GM18873 (cell line): ENCODE data around the gene ATG9A.
A peak's percentile ranks its signal among the peaks of the same experiment; 100 is the strongest.
"Not testable (repeated sequence)": the region's sequence is repeated elsewhere in the genome, so short reads cannot be mapped to it uniquely, and the experiment has no call there.

Source experiments
- ATAC-seq: cut with Tn5 transposase; IDR thresholded peaks from one replicate; pipeline ENCODE4 v1.9.1; 2021; ENCODE audit warnings: mild to moderate bottlenecking, moderate library complexity, moderate number of reproducible peaks; ENCODE audit not compliant: unreplicated experiment, low FRiP score

The ATG9A gene, protein sequence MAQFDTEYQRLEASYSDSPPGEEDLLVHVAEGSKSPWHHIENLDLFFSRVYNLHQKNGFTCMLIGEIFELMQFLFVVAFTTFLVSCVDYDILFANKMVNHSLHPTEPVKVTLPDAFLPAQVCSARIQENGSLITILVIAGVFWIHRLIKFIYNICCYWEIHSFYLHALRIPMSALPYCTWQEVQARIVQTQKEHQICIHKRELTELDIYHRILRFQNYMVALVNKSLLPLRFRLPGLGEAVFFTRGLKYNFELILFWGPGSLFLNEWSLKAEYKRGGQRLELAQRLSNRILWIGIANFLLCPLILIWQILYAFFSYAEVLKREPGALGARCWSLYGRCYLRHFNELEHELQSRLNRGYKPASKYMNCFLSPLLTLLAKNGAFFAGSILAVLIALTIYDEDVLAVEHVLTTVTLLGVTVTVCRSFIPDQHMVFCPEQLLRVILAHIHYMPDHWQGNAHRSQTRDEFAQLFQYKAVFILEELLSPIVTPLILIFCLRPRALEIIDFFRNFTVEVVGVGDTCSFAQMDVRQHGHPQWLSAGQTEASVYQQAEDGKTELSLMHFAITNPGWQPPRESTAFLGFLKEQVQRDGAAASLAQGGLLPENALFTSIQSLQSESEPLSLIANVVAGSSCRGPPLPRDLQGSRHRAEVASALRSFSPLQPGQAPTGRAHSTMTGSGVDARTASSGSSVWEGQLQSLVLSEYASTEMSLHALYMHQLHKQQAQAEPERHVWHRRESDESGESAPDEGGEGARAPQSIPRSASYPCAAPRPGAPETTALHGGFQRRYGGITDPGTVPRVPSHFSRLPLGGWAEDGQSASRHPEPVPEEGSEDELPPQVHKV

DNA sequence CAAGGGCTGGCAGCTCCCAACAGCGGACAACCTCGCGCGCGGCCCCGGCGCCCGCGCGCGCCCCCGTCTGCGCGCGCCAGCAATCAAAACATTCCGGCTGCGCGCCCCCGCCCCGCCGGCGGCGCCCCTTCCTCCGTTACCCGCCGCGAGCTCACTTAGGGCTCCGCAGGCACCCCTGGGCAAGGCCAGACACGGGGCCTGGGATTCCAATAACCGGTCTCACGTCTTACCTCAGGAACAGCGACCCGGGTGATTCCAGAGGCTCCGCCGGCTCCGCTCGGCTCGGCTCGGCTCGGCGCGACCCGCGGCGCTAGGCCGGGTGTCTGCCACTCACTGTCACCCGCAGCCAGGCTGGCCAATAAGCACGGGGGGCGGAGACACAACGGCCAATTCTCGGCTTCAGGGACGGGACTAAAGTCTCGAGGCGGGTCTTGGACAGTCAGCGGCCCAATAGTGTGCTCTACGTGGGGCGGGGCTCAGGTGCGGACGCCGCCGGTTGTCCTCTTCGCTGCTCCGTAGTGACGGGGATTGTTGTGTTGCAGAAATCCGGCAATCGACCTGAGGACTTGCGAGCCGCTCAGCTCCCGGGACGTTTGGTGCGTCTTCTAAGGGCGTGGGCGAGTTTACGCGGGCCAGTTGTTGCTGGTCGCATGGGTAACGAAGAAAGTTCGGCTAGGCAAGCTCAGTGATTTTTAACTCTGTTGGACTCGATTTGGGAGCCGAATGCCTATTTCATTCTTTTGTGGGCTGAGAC, at the start of gene ATG9A, which contains the start of gene ANKZF1:
ATG9A (minus strand) TSS at position 332 of the 754 bp plus-strand sequence. CDS start 1,612 bp downstream, outside the sequence.
ANKZF1 (plus strand) TSS at position 502 of the 754 bp plus-strand sequence. CDS start 452 bp downstream, outside the sequence.
- peak; percentile 95 for ATAC-seq

DNA sequence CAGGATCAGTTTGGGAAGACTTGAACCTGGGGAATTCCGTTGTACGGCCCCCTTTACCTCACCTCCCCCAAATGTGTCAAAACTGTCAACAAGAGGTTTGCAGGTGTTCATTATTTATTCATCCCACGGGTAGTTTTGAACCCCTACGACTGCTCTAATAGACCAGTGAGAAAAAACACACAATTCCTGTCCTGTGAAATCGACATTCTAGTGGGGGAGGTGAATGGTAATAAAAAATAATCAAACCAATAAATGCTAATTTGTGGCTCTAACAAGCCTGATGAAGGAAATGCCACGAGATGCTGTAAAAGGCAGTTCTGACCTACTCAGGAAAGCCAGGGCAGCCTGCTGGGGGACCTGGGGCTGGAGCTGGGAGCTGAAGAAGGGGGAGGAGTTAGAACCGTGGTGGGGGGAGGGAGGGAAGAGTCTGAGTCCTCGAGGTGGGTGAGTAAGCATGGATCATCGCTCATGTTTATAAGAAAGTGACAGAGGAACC, 49.3 kb upstream of the ATG9A start:
- ATAC-seq, result no peak

DNA sequence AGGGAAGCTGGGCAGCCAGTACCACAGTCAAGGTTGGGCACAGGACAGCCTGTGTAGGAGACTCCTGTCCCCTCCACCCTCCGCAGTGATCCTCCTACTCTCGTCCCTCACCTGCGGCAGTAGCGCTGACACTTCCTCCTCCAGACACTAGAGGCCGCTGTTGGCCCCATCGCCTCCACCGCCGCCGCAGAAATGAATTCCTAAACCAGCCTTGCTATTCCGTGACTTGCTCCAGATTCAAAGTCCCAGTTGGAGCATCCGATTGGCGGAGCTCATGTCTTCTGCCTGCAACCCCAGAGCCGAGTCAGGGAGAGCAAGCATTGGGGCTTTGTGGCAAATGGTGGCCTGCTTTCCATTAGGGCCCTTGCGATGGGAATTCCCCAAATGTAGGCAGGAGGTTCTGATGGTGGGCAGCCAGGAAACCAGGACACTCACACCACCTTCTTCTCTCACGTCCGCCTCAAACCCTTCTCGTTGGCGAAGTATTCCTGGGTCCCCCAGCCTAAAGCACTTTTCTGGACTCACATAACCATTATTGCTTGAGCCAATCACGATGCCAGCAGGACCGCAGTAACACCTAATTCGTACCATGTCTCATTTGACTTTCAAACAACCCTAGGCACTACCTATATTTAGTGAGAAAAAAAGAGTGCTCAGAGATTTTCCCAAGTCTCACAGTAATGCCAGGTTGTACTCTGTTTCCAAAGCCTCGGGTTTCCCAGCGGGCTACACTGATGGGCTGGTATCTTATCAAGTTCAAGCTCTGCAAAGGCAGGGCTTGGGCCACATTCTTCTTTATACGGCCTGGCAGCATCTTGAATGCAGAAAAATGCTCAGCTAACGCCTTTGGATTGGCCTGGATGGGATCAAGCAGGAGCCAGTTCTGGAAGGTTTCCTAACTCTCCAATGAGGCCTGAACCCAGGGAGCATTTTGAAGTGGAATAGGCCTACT, 48.5 kb upstream of the ATG9A start:
- ATAC-seq, result peak; percentile 29

DNA sequence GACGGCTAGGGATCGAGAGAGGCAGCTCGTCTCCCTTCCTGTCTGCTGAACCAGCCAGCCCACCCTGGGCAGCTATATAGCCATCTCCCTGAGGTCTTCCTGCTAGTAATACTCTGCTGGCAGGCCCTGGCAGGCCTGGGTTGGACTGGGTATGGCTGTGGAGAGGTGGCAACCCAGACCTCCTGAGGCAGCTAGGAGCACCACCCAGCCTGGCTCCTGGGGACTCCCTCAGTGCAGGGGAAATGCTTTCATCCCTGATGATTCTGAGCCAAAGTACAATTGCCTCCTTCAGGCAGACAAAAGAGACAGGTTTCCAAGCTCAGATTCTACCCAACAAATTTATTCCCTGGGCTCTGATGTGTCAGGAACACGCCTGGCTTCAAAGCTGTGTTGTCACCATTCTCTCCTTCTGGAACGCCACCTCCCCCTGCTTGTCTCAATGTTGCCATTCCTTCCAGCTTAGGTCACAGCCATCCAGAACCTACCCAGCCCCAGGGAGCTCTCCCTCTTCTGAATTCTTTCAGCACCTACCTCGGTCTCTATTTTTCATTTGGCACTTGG, 45.0 kb upstream of the ATG9A start:
- no peak for ATAC-seq

DNA sequence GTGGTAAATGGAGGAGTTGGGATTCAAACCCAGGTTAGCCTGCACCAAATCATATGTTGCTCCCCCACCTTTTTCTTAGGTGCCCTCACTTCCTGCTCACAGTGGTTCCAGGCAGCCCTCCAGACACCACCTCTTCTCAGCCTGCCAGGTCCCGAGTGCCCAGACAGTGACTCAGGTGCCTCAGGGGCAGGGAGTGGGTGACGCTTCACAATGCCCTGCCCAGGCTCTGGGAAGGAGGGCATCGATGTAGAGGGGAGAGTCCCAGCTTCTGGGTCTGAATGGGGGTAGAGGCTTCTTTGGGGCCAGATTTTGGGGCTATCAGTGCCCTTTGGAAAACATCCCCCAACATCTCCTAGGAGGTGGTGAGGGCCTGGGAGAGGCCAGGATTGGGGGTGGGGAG, 44.5 kb upstream of the ATG9A start:
- no peak for ATAC-seq

DNA sequence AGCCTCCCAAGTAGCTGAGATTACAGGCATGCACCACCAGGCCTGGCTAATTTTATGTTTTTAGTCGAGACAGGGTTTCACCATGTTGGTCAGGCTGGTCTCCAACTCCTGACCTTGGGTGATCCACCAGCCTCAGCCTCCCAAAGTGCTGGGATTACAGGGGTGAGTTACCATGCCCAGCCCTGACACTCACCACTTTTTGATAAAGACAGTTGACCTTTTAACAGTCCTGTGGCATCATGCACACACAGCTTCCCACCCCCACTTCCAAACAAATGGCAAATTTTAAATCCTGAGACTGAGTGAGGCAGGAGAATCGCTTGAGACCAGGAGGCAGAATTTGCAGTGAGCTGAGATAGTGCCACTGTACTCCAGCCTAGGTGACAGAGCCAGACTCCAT, 43.6 kb upstream of the ATG9A start:
- ATAC-seq, result no peak

DNA sequence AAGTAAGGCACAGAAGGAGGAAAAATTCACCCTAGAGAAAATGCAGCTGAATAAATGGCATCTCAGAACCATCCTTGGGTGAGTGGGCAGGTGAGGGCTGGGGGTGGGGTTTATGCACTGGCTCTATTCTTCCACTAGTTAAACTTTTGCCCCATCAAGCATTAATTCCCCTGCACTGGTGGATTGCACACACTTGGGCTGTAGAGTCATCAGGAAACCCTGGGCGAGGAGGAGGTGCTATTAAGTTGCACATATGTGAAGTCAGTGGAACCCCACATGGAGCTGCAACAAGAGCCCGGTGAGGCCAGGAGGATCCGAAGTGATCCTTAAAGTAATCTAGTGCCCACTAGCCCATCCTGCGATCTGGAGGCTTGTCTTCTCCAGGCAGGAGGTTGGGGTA, 42.9 kb upstream of the ATG9A start:
- no peak for ATAC-seq

DNA sequence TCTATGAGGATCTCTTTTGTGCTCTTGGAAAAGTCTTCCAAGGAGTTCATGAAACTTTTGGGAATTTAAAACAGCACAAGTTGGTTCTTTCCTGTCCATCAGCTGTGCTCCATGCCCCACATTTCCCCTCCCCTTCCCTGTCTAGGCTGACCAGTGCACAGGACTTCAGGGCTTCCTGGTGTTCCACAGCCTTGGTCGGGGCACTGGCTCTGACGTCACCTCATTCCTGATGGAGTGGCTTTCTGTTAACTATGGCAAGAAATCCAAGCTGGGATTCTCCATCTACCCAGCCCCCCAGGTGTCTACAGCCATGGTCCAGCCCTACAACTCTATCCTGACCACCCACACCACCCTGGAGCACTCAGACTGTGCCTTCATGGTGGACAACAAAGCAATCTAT, 41.6 kb upstream of the ATG9A start:
- ATAC-seq, result no peak

DNA sequence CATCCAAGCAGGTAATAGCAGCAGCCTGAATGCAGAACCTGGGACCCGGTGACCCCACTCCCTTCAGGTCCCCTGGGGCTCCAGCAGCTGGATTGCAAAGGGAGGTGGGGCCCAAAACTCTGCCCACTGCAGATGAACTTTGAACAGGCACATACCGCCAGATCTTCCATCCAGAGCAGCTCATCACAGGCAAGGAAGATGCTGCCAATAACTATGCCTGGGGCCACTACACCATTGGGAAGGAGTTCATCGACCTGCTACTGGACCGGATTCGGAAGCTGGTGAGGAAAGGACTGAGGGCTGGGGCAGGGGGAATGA, 40.6 kb upstream of the ATG9A start:
- no peak for ATAC-seq

DNA sequence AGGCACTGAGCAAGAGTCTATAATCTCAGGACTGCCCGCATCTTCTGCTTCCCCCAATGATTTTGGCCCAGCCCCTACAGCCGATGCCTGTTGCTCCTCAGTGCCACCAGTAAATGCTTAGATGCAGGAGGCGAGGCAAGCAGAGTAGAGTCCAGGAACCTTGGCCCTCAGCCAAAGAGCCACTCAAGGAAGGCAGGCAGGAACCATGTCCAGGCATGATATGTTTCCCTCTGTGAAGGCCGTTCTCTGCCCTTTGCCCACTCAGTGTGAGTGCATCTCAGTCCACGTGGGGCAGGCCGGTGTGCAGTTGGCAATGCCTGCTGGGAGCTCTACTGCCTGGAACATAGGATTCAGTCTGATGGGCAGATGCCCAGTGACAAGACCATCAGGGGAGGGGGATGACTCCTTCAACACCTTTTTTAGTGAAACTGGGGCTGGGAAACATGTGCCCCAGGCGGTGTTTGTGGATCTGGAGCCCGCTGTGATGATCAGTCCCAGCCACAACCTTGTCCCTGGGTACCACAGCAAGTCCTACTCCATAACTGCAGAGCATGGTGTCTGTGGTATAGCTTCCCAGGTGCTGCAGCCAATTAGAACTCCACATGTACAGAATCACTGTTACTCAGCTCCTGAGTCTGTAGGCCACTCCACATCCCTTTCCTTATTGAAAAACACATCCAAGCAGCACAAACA, 40.1 kb upstream of the ATG9A start:
- ATAC-seq, result no peak

DNA sequence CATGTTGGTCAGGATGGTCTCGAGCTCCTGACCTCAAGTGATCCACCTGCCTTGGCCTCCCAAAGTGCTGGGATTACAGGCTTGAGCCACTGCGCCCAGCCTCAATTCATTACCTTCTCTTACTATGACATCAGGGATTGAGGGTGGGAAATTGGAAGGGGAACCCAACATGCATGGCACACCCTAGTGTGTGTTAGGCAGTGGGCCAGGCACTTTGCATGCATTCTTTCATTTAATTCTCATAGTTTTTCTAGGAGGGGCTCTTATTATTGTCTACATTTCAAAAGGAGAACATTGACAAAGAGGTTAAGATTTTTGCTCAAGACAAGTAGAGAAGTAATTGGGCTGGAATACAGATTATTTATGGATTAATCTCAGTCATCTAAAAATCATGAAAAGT, 38.9 kb upstream of the ATG9A start:
- ATAC-seq, result no peak

DNA sequence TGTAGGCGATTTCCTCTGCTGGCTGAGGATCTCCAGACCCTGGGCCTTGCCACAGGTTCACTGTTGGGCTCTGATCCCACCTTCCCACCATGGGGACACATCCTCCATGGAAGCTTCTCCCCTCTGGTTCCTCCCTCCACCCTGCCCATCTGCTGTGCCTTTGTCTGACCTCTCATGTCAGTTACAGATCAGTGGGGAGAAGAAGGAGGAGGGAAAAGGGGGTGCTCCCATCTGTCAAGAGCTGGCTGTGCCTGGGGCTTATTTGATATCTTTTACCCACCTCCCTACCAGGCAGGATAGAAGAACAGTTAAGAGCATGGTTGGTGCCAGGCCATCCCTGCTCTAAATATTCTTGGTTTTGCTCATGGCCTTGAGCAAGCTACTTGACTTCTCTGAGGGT, 37.5 kb upstream of the ATG9A start:
- ATAC-seq, result no peak

DNA sequence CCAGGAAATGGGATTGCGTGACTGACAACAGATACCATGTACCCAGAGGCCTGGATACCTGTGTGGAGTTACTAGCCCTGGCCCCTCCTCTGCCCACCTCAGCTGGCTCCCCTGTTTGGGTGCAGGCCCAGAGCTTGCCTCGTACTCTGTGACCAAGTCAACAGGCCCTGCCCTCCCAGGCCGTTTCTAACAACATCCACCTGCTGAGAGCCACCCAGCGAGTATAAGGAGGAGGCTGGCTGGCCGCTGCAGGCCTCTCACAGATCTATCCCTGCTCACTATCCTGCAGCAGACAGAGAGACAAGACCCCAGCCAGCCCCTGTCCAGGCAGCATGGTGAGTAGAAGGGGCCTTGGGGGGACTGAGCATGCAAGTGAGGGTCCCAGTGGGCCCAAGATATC, 36.8 kb upstream of the ATG9A start:
- ATAC-seq, result no peak

DNA sequence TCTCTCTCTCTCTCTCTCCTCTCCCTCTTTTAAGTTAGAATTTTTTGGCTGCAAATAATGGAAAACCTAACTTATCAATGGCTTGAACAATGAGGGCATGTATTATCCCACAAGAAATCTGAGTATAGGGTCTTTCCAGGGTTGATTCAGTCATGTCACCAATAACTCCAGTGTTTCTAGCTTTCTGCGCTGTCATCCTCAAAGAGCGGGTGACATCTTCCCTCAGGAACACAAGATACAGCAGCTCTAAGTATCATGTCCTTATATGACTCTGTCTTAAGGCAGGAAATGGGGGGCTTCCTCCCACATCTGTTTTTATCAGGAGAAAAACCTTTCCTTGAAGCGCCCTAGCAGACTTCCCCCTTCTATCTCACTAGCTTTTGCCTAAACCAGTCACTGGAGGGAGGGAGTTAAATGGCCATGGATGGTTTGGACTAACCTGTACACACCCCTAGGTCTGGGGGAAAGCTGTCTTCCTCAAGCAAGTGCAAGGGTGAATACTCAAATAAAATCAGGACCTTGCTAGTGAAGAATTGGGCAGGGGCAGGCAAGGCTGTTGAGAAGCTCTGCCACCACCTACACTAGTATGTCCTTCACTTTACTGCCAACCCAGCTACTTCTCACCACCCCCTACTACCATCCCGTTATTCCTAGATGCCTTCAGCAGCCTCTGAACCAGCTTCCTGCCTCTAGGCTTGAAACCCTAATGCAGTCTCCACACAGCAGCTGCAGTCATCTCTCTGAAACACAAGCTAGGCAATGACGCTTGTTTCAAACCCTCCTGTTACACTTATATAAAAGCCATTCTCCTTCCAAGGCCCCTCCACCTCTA, 31.8 kb upstream of the ATG9A start:
- no peak for ATAC-seq

DNA sequence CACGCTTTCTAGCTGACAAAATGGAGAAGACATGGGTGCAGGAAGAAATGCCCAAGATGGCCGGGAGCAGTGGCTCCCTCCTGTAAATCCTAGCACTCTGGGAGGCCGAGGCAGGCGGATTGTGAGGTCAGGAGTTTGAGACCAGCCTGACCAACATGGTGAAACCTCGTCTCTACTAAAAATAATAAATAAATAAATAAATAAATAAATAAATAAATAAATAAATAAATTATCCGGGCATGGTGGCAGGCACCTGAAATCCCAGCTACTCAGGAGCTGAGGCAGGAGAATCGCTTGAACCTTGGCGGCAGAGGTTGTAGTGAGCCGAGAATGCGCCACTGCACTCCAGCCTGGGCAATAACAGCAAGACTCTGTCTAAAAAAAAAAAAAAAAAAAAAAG, 29.5 kb upstream of the ATG9A start:
- not testable (repeated sequence) for ATAC-seq

DNA sequence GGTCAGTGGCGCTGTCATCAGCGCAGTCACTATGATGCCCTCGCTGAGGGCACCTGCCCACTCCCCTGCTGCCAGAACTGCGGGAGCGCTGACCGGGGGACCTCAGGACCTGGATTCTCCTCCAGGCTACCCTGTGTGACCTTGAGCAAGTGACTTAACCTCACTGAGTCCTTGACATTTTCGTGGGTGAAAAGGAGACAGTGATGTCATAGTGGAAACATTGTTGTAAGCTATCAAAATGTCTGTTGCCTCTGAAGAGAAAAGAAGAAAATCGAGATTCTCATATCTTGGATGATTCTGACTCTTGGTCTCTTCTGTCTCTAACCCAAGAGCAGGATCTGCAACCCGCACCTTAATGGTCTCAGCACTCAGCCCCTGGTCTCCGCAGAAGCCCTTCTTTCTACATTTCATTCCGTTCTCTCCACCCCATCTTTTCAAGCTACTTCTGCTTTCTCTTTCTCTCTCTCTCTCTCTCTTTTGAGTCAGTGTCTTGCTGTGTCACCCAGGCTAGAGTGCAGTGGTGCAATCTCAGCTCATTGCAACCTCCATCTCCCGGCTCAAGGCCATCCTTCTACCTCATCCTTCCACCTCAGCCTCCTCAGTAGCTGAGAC, 25.3 kb upstream of the ATG9A start:
- ATAC-seq, result peak; percentile 19

DNA sequence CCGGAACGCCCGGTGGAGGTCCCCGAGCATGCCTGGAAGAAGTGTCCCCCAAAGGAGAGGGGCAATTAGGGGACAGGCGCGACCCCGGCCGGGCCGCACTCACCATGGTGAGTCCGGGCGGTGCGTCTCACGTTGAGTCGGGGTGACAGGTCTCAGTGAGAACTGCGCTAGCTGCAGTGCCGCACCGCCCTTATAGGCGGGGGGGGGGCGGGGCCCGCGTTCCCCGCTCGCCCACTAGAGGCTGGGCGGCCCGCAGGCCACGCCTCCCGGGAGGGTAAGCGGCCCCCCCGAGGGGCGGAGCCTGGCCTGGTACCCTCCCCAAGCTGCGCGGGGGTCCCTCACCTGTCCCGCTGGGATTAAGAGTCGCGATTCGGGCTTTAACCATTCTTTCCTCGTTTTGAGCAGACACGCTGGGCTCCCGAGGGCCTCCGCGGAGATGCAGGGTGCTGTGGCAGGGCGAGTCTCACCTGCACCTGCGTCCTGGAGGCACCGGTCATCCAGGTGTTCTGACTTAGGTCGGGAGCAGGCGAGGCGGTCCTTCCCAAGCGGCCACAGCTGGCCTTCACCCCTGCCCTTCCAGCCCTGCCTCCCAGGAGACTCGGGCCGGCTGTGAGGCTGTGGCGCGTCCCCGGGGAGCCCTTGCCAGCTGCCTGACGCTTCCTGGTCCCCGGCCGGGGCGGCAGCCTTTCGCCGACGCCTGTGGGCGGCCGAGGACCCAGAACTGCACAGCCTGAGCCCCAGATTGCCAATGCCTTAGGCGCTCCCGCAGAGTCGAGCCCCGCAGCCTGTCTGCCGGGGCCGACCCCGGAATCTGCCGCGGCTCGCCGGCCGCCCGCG, 24.5 kb upstream of the ATG9A start, which contains the start of gene TUBA4A:
TUBA4A (minus strand) TSS at position 166 of the 837 bp plus-strand sequence; CDS start at position 106, 60 bp downstream.
- ATAC-seq, result peak; percentile 34
